COLO829 (cell line): ENCODE measurements around the gene PRKCE.

Source experiments
- DNase-seq: peaks from one replicate; pipeline ENCODE4 v3.0.0; 2012; ENCODE audit warnings: low spot score

PRKCE gene

GRCh38 chr2:46170026-46170425, 518.6 kb downstream of the PRKCE start:
- no peak for DNase-seq

GRCh38 chr2:46170611-46171350, 519.3 kb downstream of the PRKCE start:
- DNase-seq = no peak

GRCh38 chr2:46171411-46171953, 520.0 kb downstream of the PRKCE start:
- no peak for DNase-seq

GRCh38 chr2:46171996-46172546, 520.6 kb downstream of the PRKCE start:
- no peak for DNase-seq

GRCh38 chr2:46173030-46173429, 521.6 kb downstream of the PRKCE start:
- DNase-seq = no peak

- DNase-seq = no peak
Measured at GRCh38 chr2:46173636-46174250, 522.3 kb downstream of the PRKCE start.

GRCh38 chr2:46174345-46175170, 523.1 kb downstream of the PRKCE start:
- DNase-seq = no peak

- no peak for DNase-seq
Measured at GRCh38 chr2:46175419-46175818, 523.9 kb downstream of the PRKCE start.

GRCh38 chr2:46177461-46178089, 526.1 kb downstream of the PRKCE start:
- DNase-seq = no peak

GRCh38 chr2:46179037-46179621, 527.7 kb downstream of the PRKCE start:
- peak; percentile 20 for DNase-seq

- no peak for DNase-seq
Measured at GRCh38 chr2:46180189-46180588, 528.7 kb downstream of the PRKCE start.

- no peak for DNase-seq
Measured at GRCh38 chr2:46181306-46181705, 529.8 kb downstream of the PRKCE start.

- no peak for DNase-seq
Measured at GRCh38 chr2:46181789-46182530, 530.5 kb downstream of the PRKCE start.

GRCh38 chr2:46183426-46183825, 532.0 kb downstream of the PRKCE start:
- no peak for DNase-seq

GRCh38 chr2:46184794-46185583, 533.5 kb downstream of the PRKCE start:
- DNase-seq = no peak

- peak; percentile 31 for DNase-seq
Measured at GRCh38 chr2:46187112-46187618, 535.7 kb downstream of the PRKCE start.

- DNase-seq = no peak
Measured at GRCh38 chr2:46188041-46188716, 536.7 kb downstream of the PRKCE start.

GRCh38 chr2:46193356-46193755, 541.9 kb downstream of the PRKCE start:
- DNase-seq = no peak

GRCh38 chr2:46193855-46194254, 542.4 kb downstream of the PRKCE start:
- DNase-seq = no peak
